Right atrium auricular region (tissue), 2 donors: ENCODE data around the gene GPR83. TPM values are rescaled to one million over a fixed set of nuclear protein-coding genes. Genes with fewer than 3 reads are reported as not detected.
A peak's percentile ranks its signal among the peaks of the same experiment; 100 is the strongest.

Experiments
- DNase-seq: peaks from one replicate; pipeline ENCODE4 v3.0.0-alpha.2; 2019; ENCODE audit warnings: low spot score
- H3K27ac ChIP-seq, 2 donors: fragments of 200-600 bp; sonication (generic); 1 replicate in 1 of 2; 2 replicates in 1 of 2; pipeline ENCODE4 v1.5.1; 2016 to 2019
- H3K27me3 ChIP-seq, 2 donors: fragments of 200-600 bp; sonication (generic); one replicate each; pipeline versions ENCODE4 v1.5.1 to v1.6.0; 2017 to 2019
- H3K36me3 ChIP-seq: fragments of 200-600 bp; sonication (generic); one replicate; pipeline ENCODE4 v1.5.1; 2016
- H3K4me1 ChIP-seq, 2 donors: fragments of 200-600 bp; sonication (generic); one replicate each; pipeline versions ENCODE4 v1.5.1 to v1.6.0; 2017 to 2019
- H3K4me3 ChIP-seq, 2 donors: fragments of 200-600 bp; sonication (generic); 1 replicate in 1 of 2; 2 replicates in 1 of 2; pipeline ENCODE4 v1.5.1; 2017 to 2019; ENCODE audit warnings: mild to moderate bottlenecking in 1 of 2, moderate library complexity in 1 of 2
- H3K9me3 ChIP-seq, 2 donors: fragments of 200-600 bp; sonication (generic); one replicate each; pipeline ENCODE4 v1.5.1; 2019
- total RNA-seq, 2 donors: library from RNA; depleted of rRNA; stranded (reverse); fragments of >200 nt; gene quantifications; one replicate each; pipeline ENCODE4 v1.1.0, GENCODE V29; 2016
- TF ChIP-seq, protein P1 (sequence below), 2 donors: fragments of 200-600 bp; sonication (generic); IDR thresholded peaks; one replicate each; pipeline ENCODE4 v1.5.1; 2019; ENCODE audit warnings: antibody characterized with exemption in 2 of 2

Gene GPR83
- total RNA-seq, 2 donors from 2014 or later: 0.12 TPM; not detected in 1

DNA sequence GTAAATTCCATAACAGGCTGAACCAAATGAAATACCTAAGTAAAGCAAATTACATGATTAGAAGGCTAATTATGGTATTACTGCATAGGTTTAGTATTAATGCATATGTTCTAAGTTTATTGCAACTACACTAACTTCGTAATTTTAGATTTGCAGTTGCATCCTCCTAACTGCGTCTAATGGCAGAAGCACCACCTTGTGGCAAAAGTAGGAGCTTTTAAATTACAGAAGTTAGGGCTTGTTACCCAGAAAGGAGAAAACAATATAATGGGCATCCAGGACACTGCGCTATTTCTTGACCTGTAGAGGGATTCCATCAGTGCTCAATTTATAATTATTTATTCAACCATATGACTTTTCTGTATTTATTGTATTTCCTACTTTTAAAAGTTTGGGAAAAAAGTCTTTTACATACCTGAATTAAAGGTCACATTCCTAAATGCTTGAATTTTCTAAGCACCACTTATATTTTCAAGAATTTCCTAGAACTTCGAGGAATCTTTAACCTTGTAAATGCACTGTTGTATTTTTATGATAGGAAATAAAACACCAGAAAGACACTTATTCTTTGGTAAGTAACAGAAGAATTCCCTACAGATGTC is 16.3 kb upstream of the GPR83 start:
- TF ChIP-seq, protein P1, sequence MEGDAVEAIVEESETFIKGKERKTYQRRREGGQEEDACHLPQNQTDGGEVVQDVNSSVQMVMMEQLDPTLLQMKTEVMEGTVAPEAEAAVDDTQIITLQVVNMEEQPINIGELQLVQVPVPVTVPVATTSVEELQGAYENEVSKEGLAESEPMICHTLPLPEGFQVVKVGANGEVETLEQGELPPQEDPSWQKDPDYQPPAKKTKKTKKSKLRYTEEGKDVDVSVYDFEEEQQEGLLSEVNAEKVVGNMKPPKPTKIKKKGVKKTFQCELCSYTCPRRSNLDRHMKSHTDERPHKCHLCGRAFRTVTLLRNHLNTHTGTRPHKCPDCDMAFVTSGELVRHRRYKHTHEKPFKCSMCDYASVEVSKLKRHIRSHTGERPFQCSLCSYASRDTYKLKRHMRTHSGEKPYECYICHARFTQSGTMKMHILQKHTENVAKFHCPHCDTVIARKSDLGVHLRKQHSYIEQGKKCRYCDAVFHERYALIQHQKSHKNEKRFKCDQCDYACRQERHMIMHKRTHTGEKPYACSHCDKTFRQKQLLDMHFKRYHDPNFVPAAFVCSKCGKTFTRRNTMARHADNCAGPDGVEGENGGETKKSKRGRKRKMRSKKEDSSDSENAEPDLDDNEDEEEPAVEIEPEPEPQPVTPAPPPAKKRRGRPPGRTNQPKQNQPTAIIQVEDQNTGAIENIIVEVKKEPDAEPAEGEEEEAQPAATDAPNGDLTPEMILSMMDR (IDR thresholded peaks at IDR 0.05): peak in 1 of 2 donors; percentile 68
- no peak for DNase-seq
- Histone ChIP-seq H3K9me3 (no peaks in the 10 kb centered on the region), H3K4me1 (no peaks in the 10 kb centered on the region), H3K4me3 (no peak overlapping the region), H3K36me3 (peaks cover 17% of the 10 kb centered on the region), H3K27me3 (no peaks in the 10 kb centered on the region), H3K27ac (no peak overlapping the region)

DNA sequence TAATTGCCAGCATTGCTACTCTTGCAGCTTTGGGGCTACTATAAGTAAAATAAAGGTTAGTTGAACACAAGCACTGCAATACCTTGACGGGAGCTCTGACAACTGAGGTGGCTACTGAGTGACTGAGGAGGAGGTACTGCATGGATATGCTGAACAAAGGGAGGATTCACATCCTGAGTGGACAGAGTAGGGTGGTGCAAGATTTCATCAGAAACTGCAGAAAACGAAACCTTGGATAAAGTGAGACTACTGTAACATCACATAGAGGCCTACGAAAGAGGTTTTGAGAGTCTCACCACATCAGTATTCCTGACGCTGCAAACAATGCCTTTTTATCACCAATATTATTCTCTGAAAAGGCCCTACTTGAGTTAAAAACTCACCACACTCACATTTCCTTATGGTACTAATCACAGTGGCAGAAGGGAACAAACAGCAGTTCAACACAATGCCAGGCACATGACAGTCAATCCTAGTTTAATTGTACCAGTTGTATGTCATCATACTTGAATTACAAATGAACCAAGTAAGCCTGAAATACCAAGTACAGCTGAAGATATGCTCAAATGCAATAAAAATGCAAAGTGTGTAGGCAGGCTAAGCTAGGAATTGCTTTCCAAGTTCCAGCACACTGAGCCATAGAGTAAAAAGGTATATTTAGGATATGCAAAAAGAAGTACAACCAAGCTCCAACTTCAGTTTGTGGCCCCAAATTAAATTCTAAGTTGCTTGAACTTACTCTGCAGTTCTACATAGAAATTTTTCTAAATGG is 4.0 kb upstream of the GPR83 start:
- no peak for DNase-seq
- Histone ChIP-seq H3K4me3 (no peak overlapping the region), H3K27me3 (no peaks in the 10 kb centered on the region), H3K9me3 (peaks cover 0 to 7% of the 10 kb centered on the region in 2 donors), H3K27ac (no peak overlapping the region), H3K4me1 (peaks cover 0 to 10% of the 10 kb centered on the region in 2 donors), H3K36me3 (no peaks in the 10 kb centered on the region)
- TF ChIP-seq, protein P1 (IDR thresholded peaks at IDR 0.05): no peak

DNA sequence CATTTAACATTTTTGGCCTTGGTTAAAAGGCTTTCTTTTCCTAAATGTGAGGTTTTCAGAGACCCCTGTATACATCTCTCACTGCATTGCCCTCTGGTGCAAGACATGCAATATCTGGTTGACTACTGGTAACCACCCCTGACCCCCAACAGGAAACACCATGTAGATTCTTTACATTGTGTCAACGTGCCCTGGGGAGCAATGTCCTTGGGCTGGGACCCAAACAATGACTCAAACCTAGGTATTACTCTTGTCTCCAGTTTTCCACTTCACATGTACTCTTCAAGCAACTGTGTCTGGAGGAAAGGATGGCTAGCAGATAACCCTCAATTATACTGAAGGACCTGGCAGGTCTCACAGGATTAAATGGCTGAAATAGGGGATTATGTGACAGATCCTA is 1.1 kb upstream of the GPR83 start:
- H3K36me3 ChIP-seq: no peaks in the 10 kb centered on the region
- no peak overlapping the region for H3K27ac ChIP-seq
- no peak overlapping the region for H3K4me3 ChIP-seq
- DNase-seq: no peak
- peaks cover 0 to 10% of the 10 kb centered on the region in 2 donors for H3K4me1 ChIP-seq
- peaks cover 0 to 2% of the 10 kb centered on the region in 2 donors for H3K9me3 ChIP-seq
- TF ChIP-seq, protein P1 (IDR thresholded peaks at IDR 0.05): no peak
- no peaks in the 10 kb centered on the region for H3K27me3 ChIP-seq

DNA sequence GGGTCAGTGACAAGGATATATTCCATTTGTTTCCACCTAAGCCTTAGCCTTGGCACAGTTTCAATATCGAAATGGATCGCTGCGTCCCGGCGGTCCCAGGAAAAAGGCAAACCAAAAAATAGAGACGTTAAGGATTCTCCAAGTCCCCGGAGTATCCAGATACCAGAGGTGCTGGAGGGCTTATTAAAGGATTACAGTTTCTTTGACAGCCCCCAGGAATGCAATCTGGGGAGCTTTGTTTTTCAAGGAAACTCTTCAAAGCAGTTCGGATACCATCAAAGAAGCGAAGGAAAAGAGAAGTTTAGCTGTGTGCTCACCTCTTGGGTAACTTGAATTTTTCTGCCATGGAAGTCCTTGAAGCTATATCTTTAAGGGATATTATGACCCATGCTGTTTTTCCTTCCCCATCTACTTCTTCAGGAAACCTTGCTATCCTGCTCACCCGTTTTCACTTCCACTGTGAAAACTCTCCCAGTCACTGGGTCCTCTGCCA is 600 bp upstream of the GPR83 start:
- TF ChIP-seq, protein P1 (IDR thresholded peaks at IDR 0.05): no peak
- Histone ChIP-seq H3K4me3 (peak overlapping the region in 1 of 2 donors; percentile 47), H3K9me3 (no peaks in the 10 kb centered on the region), H3K27me3 (no peaks in the 10 kb centered on the region), H3K36me3 (no peaks in the 10 kb centered on the region), H3K27ac (no peak overlapping the region), H3K4me1 (peaks cover 0 to 10% of the 10 kb centered on the region in 2 donors)
- DNase-seq: no peak

DNA sequence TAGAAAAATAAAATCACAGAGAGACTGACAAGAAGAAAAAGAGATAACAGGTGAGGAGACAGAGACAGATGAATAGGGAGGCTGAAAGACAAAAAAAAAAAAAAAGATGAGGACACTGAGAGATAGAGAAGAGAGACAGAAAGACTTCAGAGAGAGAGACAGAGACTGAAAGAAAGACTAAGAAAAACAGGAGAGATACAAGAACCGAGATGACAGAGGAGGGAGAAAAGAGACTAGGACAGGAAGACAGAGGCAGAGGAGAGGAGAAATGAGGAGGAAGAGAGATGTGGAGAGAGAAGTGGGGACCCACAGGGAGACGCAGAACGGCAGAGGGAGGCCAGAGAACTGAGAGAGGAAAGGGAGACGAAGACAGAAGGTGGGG is 771 bp downstream of the GPR83 start:
- Histone ChIP-seq H3K27ac (no peak overlapping the region), H3K9me3 (no peaks in the 10 kb centered on the region), H3K4me1 (peaks cover 0 to 10% of the 10 kb centered on the region in 2 donors), H3K4me3 (peak overlapping the region; percentile 15 to 47), H3K27me3 (no peaks in the 10 kb centered on the region), H3K36me3 (no peaks in the 10 kb centered on the region)
- no peak for DNase-seq
- TF ChIP-seq, protein P1 (IDR thresholded peaks at IDR 0.05): no peak
